Measurements from ENCODE around the gene CTSA. TPM values are rescaled to one million over a fixed set of nuclear protein-coding genes. Genes with fewer than 3 reads are reported as not detected.

Gene CTSA
- total RNA-seq, 3 donors from 2014 or later (not counting 1 experiment from before 2014, with no cell fraction given), result 72.8 to 108 (median 86.8) TPM

GRCh38 chr20:45874576-45874975, 16.6 kb upstream of the CTSA start:
- DNase-seq, result no peak
- no peaks in the 10 kb centered on the region for H3K36me3 Mint-ChIP-seq
- no peak overlapping the region for H3K27ac Mint-ChIP-seq

DNA sequence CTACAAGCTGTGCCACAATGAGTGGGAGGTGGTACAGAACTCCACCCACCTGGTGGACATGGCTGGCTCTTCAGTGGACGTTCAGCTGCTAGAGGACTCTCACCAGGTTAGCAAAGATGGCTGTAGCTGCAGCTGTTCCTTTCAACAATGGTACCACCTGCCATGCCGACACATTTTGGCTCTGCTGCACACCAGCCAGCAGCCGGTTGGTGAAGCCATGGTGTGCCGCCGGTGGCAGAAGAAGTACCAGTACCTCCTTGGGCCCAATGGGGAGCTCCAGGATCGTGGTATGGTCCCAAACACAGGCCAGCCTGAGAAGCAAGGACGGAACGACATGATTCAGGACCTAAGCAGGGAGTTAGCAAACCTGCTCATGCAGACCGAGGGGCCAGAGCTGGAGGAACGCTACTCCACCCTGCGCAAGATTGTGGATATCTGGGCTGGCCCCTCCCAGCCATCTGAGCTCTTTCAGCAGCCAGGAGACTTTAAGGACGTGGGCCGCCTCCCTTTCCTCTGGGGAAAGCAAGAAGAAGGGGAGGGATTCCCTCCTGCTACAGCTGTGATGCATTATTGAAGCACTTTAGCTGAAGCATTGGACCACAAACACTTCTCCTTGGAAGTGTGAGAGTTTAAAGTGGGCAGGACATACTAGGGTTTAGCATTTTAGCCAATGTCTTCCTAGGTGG, 12.9 kb upstream of the CTSA start:
- Mint-ChIP-seq H3K36me3 (no peaks in the 10 kb centered on the region), H3K27me3 (ENCODE audit: low read depth in 2 of 2) (peaks cover 0 to 4% of the 10 kb centered on the region in 2 donors), H3K27ac (no peak overlapping the region), H3K9me3 (no peaks in the 10 kb centered on the region), H3K4me3 (no peak overlapping the region), H3K4me1 (peaks cover 18% of the 10 kb centered on the region in 2 donors)
- H3K27ac ChIP-seq (ENCODE audit: low read length), result no peak overlapping the region
- TF ChIP-seq, protein P1, sequence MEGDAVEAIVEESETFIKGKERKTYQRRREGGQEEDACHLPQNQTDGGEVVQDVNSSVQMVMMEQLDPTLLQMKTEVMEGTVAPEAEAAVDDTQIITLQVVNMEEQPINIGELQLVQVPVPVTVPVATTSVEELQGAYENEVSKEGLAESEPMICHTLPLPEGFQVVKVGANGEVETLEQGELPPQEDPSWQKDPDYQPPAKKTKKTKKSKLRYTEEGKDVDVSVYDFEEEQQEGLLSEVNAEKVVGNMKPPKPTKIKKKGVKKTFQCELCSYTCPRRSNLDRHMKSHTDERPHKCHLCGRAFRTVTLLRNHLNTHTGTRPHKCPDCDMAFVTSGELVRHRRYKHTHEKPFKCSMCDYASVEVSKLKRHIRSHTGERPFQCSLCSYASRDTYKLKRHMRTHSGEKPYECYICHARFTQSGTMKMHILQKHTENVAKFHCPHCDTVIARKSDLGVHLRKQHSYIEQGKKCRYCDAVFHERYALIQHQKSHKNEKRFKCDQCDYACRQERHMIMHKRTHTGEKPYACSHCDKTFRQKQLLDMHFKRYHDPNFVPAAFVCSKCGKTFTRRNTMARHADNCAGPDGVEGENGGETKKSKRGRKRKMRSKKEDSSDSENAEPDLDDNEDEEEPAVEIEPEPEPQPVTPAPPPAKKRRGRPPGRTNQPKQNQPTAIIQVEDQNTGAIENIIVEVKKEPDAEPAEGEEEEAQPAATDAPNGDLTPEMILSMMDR (IDR thresholded peaks at IDR 0.05), result no peak
- peaks cover 12% of the 10 kb centered on the region for H3K4me1 ChIP-seq (ENCODE audit: control insufficient read depth, insufficient read depth, low read length)
- no peaks in the 10 kb centered on the region for H3K9me3 ChIP-seq (ENCODE audit: control insufficient read depth, insufficient read depth, low read length)
- ATAC-seq (no peak), DNase-seq (no peak)
- no peak overlapping the region for H3K4me3 ChIP-seq (ENCODE audit: low read length)
- intact Hi-C loops (cut with micrococcal nuclease), result no loop called here
- peaks cover 18% of the 10 kb centered on the region for H3K36me3 ChIP-seq (ENCODE audit: control insufficient read depth, insufficient read depth, low read length)
- 97% methylated on average over 13 of the region's 13 CpGs for WGBS (ENCODE audit: insufficient coverage)
- no peaks in the 10 kb centered on the region for H3K27me3 ChIP-seq (ENCODE audit: control insufficient read depth, insufficient read depth, low read length)

More at GRCh38 chr20:45874576-45874975, 16.6 kb upstream of the CTSA start:
- Mint-ChIP-seq H3K9me3 (no peaks in the 10 kb centered on the region), H3K27me3 (ENCODE audit: low read depth in 2 of 2) (no peaks in the 10 kb centered on the region), H3K4me1 (no peaks in the 10 kb centered on the region), H3K4me3 (no peak overlapping the region)
- Histone ChIP-seq H3K36me3 (ENCODE audit: control insufficient read depth, insufficient read depth, low read length) (peaks cover 18% of the 10 kb centered on the region), H3K4me1 (ENCODE audit: control insufficient read depth, insufficient read depth, low read length) (no peaks in the 10 kb centered on the region), H3K27me3 (ENCODE audit: control insufficient read depth, insufficient read depth, low read length) (no peaks in the 10 kb centered on the region), H3K27ac (ENCODE audit: low read length) (no peak overlapping the region), H3K9me3 (ENCODE audit: control insufficient read depth, insufficient read depth, low read length) (no peaks in the 10 kb centered on the region), H3K4me3 (ENCODE audit: low read length) (no peak overlapping the region)
- intact Hi-C loops (cut with micrococcal nuclease), result no loop called here
- ATAC-seq, result no peak
- TF ChIP-seq, protein P1 (IDR thresholded peaks at IDR 0.05), result no peak
- WGBS (ENCODE audit: insufficient coverage), result 91% methylated on average over 4 of the region's 4 CpGs

- TF ChIP-seq, protein P1 (IDR thresholded peaks at IDR 0.05), result no peak
- under 1% methylated on average over 23 of the region's 23 CpGs for WGBS (ENCODE audit: insufficient coverage)
These were observed 9.9 kb upstream of the CTSA start, which contains the start of gene ZSWIM1 for GRCh38 chr20:45880988-45881788. Gene ZSWIM1 (plus strand): TSS chr20:45881227. CDS start chr20:45882593, 1,366 bp downstream.

More at GRCh38 chr20:45880988-45881788, 9.9 kb upstream of the CTSA start, which contains the start of gene ZSWIM1:
- Mint-ChIP-seq H3K27ac (peak within 1 kb of the TSS; percentile 84 to 89), H3K36me3 (no peaks in the 10 kb centered on the region), H3K4me3 (peak within 1 kb of the TSS; percentile 73), H3K27me3 (ENCODE audit: low read depth in 2 of 2) (peaks cover 0 to 4% of the 10 kb centered on the region in 2 donors), H3K4me1 (peaks cover 18% of the 10 kb centered on the region in 2 donors), H3K9me3 (no peaks in the 10 kb centered on the region)
- H3K4me3 ChIP-seq (ENCODE audit: low read length), result peak within 1 kb of the TSS; percentile 45
- no peaks in the 10 kb centered on the region for H3K27me3 ChIP-seq (ENCODE audit: control insufficient read depth, insufficient read depth, low read length)
- peaks cover 18% of the 10 kb centered on the region for H3K36me3 ChIP-seq (ENCODE audit: control insufficient read depth, insufficient read depth, low read length)
- intact Hi-C loops (cut with micrococcal nuclease), result loop anchor here (1.0 to 2.0 kb wide), 3 partner anchors 24 to 54 kb away; partner anchors contain the start of genes ACOT8, PCIF1 and ZSWIM3
- DNase-seq (peak; percentile 93 to 100), ATAC-seq (peak; percentile 98)
- H3K9me3 ChIP-seq (ENCODE audit: control insufficient read depth, insufficient read depth, low read length), result no peaks in the 10 kb centered on the region
- peaks cover 12% of the 10 kb centered on the region for H3K4me1 ChIP-seq (ENCODE audit: control insufficient read depth, insufficient read depth, low read length)
- H3K27ac ChIP-seq (ENCODE audit: low read length), result peak within 1 kb of the TSS; percentile 49
